ENCODE data around the gene GRIK2. TPM values are rescaled to one million over a fixed set of nuclear protein-coding genes. Genes with fewer than 3 reads are reported as not detected.

The GRIK2 gene
- total RNA-seq, 1 experiment from 2014 or later = 0.70 TPM

- Histone ChIP-seq H2BK5ac (ENCODE audit: insufficient read length, low read length) (no peak overlapping the region), H3K4ac (ENCODE audit: low read depth, low read length) (no peak overlapping the region), H3K9ac (ENCODE audit: extremely low read depth, insufficient read length, low read length) (no peak overlapping the region), H3K27me3 (ENCODE audit: insufficient read depth, low read length) (no peaks in the 10 kb centered on the region), H3K23me2 (ENCODE audit: insufficient read length, low read depth, low read length, poor library complexity, severe bottlenecking) (no peaks in the 10 kb centered on the region), H3K79me1 (ENCODE audit: insufficient read depth, low read depth, low read length, poor library complexity, severe bottlenecking) (no peaks in the 10 kb centered on the region), H3K14ac (ENCODE audit: insufficient read depth, low read length) (no peak overlapping the region), H3T11ph (ENCODE audit: low read length) (no peak overlapping the region), H3K4me1 (ENCODE audit: insufficient read depth, low read length) (no peaks in the 10 kb centered on the region; the same call in 1 of the 2 replicates), H3K56ac (ENCODE audit: insufficient read length, low read depth, low read length) (no peak overlapping the region), H3K79me2 (ENCODE audit: insufficient read depth, low read length) (no peaks in the 10 kb centered on the region), H2BK120ac (ENCODE audit: low read depth, low read length, poor library complexity, severe bottlenecking) (no peak overlapping the region), H4K20me1 (ENCODE audit: control insufficient read depth, insufficient read depth, insufficient read length) (no peaks in the 10 kb centered on the region), H2AK5ac (ENCODE audit: insufficient read length, low read length) (no peak overlapping the region), H4K91ac (ENCODE audit: insufficient read length, low read depth, low read length) (no peak overlapping the region), H3K4me2 (ENCODE audit: insufficient read depth, insufficient read length, low read length) (no peak overlapping the region), H3K27ac (ENCODE audit: insufficient read length, low read depth, low read length) (no peak overlapping the region), H3K23ac (ENCODE audit: insufficient read length, low read depth, low read length) (no peak overlapping the region), H2AFZ (ENCODE audit: low read length) (no peak overlapping the region), H4K8ac (replicated peaks; ENCODE audit: insufficient read length, low read depth, low read length) (no peak overlapping the region), H2BK15ac (ENCODE audit: low read depth, low read length) (no peak overlapping the region), H3K18ac (ENCODE audit: insufficient read length, low read depth, low read length) (no peak overlapping the region), H4K5ac (ENCODE audit: insufficient read length, low read depth, low read length) (no peak overlapping the region), H2BK12ac (ENCODE audit: insufficient read length, low read depth, low read length) (no peak overlapping the region), H2BK20ac (ENCODE audit: low read depth, low read length, poor library complexity, severe bottlenecking) (no peak overlapping the region), H3K9me3 (ENCODE audit: control insufficient read depth, low read depth, low read length) (no peaks in the 10 kb centered on the region)
- no peak for TF ChIP-seq CTCF (conservative IDR thresholded peaks at IDR 0.05)
- DNase-seq = no peak
- Mint-ChIP-seq H3K36me3 (ENCODE audit: insufficient read depth in 1 of 3, low read depth in 3 of 3) (no peaks in the 10 kb centered on the region), H3K9me3 (no peaks in the 10 kb centered on the region), H3K4me1 (no peaks in the 10 kb centered on the region), H3K4me3 (no peak overlapping the region), H3K27me3 (ENCODE audit: low read depth) (no peaks in the 10 kb centered on the region), H3K27ac (peak overlapping the region in 1 of 3 experiments; percentile 14; a peak in 3 of 7 replicates)
Observed at GRCh38 chr6:102026649-102027048, 633.1 kb downstream of the GRIK2 start.

Data from H9 (cell line).